NCI-H2227 (cell line): ENCODE data around the gene NRXN3.

ENCODE experiments used
- DNase-seq: peaks from one replicate; lab custom pipeline; 2025; ENCODE audit not compliant: unreplicated experiment; lab: John Stamatoyannopoulos, UW

The NRXN3 gene

DNA sequence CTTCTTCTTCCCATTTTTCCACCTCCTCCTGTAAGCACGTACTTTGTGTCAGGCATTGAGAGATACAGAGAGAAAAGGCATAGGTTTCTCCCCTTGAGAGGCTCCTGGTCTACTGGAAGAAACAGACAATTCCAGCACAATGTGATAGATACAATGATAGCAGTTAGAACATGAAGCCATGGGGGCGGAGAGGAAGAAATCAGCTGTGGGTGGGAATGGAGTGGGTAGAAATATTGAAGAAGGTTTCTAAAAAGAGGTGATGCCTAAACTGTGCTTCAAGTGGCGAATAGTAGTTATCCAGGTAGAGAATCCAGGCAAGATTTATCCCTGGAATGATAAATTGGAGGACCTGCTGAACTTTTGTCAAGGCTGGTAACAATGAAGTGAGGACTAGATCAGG lies 528.8 kb downstream of the NRXN3 start:
- DNase-seq = no peak

DNA sequence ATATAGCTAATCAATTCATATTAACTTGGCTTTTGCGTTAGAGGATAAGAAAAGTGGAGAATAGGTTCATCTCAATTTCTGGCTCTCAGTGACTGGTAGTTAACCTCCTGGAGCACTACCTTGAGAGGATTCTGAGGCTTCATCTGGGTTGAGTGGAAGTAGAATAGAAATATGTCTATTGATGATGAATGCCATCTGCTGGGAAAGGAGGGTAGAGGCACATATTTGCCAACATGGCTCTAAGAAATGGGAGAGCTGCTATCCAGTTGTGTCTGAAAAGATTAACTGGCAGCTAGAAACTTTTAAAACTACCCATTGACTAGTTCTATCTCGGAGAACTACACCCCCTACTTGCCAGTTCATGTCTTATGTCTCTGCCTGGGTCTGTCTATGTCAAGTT lies 530.1 kb downstream of the NRXN3 start:
- DNase-seq = peak; percentile 6

DNA sequence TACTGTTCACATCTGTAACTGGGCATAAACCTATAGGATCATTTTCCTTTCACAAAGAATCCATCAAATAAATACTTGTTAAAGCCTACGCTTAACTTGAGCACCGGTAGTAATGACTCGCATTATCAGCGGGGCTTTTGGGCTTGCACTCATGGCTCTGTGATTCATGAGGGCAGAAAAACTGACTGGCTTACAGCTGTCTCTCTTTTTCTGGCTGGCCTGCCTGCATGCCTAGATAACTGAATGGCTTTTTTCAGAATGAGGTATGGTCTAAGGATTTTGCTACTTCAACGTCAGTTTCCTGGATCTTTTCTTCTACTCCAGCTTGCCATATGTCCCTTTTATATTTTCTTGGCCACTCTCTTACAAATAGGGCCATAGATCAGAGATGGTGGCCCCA lies 531.1 kb downstream of the NRXN3 start:
- no peak for DNase-seq

DNA sequence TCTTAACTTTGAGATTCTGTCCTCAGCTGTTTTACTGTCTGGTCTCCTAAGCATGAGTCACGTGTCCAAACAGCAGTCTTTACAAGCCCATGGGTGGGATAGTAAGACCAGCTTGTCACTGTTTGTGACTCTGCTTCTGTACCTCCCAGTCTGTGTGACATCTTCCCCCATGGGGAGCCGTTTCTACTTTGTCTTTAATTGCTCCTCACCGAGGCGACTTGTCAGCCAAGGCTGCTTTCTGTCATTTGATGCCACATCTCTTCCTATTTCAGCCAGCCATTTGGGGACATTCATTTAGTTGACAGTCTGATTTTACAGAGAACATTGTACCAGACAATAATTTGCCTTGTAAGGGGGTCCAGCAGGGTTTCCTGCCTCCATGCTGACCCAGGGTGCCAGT lies 534.8 kb downstream of the NRXN3 start:
- DNase-seq = no peak

DNA sequence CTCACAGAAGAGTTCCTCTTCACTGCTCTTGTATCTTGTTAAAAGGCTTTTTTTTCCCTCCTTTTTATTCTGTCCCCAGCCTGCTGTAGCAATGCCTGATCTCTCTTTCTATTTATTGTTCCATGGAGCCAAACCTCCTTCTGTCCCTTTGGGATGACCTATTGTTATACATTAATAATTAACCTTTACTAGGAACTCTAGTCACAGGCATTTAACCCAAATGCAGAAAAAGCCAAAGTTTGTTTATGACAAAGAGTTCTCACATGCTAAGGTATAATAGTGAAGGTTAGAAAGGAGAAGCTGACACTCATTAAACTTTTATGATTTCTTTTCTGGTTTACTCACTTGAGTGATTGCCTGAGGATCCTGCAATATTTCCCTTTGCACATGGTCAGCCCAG lies 535.8 kb downstream of the NRXN3 start:
- no peak for DNase-seq

DNA sequence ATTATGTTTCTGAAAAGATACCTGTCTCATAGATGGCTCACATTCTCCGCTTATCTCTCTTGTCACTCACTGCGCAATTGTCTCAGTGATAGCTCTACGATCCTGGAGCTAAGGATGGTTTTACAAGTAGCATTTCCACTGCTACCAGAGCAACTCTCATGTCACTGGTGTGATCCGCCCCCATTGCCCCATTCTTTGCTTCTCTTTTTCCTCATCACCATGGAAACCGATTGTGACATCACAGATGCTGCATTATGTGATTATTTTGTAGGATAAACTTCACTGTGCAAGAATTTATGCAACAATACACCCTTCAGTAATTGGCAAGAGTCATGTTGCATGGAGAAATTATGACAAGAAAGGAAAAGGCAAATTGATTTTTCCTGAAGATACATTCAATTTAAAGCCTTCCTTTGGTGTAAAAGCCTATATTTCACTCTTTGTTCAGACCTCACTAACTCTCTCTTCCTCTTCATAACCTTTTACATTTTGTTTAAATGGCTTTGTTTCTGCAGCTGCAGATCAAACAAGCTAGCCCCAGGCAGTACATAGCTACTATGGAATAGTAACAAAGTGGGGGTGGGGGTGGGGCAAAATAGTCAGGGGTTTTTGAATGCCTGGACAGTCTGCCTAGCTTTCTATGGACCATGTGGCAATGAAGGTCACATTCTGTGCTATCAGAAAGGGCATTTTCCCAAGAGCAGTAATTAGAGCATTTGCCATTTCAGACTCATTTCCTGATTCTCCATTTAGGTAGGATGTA lies 539.8 kb downstream of the NRXN3 start:
- DNase-seq = no peak

DNA sequence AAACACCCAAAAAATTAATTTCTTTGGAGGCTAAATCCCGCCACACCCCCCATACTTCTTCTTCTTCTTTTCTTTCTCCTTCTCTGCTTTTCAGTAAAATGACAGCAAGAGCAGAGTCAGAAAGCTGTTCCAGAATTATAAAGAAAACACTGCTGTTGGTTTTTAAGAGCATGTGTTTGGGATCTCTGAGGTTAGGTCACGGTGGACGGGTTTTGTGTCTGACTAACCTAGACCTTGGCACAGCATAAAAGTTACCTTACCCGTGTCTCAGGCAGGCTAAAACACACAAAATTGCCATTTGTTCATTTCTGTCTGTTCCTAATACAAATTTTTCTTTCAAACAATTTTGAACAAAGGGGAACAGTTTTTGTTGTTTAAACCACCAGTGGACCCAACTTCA lies 540.8 kb downstream of the NRXN3 start:
- DNase-seq = no peak

DNA sequence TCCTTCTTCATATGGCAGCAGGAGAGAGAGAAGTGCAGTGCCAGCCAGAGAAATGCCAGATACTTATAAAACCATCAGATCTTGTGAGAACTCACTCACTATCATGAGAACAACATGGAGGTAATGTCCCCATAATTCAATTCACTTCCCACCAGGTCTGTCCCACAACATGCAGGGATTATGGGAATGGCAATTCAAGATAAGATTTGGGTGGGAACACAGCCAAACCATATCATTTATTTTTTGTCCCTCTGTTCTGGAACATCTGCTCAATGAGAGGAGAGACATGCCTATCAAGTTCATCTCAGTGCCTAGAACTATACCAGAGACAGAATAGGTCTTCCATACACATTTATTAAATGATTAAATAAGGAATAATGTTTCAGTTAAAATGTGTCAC lies 543.5 kb downstream of the NRXN3 start:
- no peak for DNase-seq

DNA sequence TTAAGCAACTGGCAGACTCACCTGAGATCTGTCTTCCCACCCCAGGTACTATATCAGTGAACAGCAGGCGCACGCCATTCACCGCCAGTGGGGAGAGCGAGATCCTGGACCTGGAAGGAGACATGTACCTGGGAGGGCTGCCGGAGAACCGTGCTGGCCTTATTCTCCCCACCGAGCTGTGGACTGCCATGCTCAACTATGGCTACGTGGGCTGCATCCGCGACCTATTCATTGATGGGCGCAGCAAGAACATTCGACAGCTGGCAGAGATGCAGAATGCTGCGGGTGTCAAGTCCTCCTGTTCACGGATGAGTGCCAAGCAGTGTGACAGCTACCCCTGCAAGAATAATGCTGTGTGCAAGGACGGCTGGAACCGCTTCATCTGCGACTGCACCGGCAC lies 544.5 kb downstream of the NRXN3 start:
- no peak for DNase-seq

DNA sequence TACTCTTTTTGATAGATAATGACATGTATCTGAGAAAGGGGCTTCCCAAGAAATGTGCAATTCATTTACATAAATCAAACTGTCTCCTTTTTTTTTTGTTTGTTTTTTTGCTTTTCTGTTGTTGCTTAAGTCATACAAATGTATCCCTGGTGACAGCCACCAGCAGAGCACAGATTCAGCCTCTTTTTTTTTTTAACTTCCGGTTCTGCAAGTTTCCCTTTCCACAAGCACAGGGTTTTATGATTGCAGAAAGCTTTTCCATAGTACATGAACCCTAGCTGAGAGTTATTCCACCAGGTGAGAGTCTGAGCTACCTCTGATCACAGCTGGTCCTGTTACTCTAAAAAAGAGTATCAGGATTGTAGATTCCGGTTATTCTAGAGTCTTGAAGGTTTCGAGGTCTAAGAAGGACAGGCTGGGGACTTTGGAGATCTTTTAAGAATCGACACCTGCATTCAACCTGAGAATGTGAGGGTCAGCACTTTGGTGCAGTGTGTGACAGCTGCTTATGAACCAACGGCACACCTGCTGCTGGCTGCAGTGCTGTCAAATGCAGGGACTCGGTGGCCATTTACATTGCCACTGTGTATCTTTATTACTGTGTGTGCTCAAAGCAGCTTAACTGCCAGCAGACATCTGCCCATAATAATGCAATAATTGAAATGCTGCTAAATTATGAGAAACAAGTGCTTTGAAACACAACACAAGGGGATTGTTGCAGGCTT lies 551.7 kb downstream of the NRXN3 start:
- DNase-seq = no peak

DNA sequence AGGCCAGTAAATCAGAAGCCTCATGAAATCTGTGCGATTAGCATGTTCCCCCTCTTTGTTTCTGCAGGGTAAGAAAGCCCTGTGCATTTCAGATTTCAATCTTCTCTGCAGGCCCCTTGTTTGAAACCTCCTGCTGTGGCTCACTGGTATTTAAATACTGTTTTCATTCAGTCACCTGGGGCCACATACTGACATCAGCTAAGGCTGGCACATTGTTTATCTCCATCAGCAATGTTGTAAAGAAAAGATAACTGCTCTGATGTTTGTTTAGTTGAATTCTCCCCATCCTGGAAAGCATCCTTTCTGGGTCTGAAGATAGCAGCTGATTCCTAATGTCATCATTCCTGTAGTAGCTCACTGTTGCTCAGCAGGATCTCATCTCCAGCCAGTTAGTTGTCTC lies 554.9 kb downstream of the NRXN3 start:
- peak; percentile 81 for DNase-seq

DNA sequence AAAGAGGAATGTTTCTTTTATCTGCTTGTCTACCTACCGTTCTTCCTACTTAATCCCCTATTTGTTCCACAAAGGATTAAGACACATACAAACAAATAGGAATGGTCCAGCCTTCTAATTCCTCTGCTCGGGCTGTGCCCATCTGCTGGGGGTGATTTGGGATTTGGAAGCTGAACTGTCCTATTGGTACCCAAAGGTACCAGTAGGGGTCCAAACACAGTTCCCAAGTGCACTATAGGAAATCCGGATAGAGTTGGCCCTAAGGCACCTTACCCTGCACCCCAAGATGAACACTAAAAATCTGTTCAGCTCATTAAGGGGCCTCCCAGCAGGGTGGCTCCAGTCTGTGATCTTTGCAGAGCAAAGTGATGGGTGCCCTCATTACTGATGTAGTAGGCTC lies 566.9 kb downstream of the NRXN3 start:
- no peak for DNase-seq

DNA sequence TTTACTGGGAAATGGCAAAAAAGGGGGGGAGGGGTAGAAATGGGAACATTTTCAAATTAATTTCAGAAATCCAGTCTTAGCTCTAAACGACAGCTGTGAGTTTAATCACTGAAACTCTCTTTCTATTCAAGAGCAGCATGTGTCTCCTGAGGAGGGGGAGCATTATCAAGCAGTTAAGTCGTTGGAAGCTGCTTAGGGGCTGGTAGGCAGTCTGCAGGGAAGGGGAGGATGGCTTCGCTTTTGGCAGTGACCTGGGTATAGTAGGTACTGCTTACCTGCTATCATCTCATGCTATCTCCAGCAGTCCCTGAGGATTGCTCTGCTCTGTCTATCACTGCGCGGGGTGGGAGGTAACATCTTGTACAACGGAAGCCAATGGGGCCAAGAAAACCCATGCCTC lies 567.4 kb downstream of the NRXN3 start:
- no peak for DNase-seq

DNA sequence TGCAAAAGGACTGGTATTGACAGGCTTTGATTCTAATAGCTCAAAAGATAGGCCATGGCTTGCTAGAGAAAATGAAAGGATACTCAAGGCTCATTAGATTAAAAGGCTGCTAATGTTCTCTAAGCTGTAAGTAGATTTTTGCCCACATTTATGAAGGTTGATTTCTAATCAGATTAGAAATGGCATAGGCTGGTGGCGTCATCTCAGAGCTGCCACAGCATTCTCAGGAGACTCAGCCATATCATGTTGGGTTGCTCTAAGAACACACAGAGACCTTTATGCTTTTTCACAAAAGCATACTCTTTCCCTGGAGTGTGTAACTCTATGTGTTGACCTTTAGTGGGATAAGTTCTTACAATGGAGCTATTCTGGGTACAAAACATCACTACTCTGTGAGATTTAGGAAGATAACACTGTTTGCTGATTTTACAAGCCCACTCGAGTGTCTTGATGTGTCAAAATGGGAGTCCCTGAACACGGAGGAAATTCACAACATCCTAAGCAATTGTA lies 576.0 kb downstream of the NRXN3 start:
- DNase-seq = no peak

DNA sequence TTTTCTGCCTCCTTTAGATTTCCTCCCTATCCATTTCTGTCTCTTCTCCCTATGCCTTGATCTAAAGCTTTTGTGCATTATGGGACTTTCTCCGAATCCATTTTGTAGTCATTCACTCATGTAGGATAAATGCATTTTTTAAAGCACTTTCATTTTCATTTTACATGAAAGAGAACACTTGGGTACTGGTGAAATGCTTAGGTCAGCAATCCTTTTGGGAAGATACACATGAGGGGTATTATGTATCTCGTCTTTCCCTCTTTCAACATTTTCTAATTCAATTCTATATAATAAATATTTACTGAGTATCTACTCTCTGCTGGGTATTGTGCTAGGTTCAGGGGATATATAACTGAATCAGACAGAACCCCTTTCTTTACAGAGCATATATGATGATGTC lies 577.6 kb downstream of the NRXN3 start:
- no peak for DNase-seq

DNA sequence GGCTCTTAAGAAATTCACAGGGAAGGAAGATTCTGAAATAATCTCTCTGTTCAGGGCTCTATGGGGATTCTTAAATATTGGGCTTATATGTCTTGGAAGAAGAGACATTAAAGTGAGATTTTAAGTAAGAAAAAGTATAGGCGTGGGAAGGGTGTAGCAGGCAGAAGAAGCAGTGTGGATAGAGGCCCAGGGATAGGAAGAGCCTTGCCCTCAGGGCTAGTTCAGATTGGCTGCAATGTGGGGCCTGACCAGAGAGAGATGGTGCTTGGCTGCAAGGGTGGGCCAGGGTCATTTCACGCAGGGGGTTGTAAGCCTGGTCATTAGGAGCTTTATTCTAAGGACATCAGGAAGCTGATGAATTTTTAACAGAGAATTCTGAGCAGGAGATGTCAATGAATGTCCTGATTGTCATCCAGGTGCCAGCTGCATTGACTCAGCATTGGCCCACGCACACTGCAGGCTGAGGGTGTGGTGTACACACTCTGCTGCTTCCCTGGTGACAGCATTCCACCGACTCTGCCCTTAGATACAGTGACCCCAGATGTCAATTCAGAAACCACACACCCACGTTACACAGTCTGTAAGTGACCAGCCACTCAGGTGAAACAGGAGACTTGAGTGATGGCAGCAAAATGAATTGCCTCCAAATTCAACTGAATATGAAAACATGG lies 582.5 kb downstream of the NRXN3 start:
- no peak for DNase-seq

DNA sequence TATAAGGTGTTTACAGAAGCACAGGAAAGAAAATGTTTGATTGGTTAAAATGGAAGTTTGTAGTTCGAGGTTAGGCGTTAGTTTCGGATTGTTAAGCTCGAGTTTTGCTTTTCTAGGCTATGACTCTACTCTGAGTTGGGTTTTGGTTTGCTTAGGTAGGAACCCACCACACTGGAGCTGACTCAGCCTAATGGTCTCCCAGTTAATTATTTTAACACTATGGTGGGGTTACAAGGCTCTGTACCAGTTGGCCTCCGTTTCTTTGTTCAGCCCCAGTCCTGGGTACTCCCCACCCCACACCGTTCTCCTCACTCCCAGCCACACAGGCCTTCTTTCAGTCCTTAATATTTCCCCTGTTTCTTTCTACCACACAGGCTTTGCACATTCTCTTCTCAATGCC lies 583.9 kb downstream of the NRXN3 start:
- DNase-seq = no peak

DNA sequence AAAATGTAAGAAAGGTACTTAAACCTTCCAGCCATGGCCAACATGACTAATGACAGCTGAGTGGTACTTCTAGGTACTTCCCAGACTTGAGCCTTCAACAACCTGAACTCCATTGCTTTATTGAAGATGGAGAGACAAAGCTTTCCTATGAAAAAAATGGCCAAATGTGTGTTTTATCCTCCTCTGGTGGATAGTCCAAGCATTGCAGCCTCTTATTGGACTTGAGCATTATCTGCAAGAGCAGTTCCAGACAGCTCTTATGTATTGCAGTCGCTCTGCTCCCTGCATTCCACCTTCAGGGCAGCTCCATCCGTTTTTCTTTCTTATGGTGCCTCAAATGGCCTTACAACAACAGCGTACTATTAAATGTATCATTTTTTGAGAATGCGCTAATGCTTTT lies 588.2 kb downstream of the NRXN3 start:
- DNase-seq = peak; percentile 84

DNA sequence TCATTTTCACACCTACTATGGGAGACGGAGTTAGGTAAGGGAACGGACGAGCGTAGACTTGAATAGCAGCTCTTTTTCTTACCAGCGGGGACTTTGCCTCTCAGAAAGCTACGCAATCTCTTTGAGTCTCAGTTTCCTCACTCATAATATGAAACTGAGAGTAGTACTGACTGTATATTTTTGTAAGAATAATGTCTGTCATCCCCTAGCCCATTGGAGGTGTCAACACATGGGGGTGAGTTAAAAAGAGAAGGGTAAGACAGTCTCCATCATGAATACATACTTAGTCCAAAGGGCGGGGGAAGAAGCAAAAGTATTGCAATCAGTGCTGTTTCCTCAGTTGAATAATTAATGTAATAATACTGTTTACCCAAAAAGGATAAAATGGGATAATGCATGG lies 592.2 kb downstream of the NRXN3 start:
- no peak for DNase-seq

DNA sequence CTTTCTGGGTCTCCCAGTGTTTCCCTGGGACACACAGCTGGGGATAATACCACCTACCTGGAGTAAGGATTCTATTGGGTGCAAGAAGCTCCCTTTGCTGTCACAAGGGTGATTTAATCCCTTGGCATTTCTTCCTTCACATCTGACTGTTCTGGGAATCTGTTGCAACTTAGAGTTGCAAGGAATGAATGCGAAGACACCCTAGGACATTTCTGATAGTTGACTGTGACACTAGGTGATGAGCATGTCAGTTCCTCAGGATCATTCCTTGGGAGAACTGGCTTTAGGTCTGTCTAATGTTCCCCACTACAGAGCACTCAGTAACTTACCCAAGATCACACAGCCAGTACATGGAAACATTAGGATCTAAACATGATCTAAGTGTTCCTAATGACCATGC lies 593.6 kb downstream of the NRXN3 start:
- DNase-seq = no peak

DNA sequence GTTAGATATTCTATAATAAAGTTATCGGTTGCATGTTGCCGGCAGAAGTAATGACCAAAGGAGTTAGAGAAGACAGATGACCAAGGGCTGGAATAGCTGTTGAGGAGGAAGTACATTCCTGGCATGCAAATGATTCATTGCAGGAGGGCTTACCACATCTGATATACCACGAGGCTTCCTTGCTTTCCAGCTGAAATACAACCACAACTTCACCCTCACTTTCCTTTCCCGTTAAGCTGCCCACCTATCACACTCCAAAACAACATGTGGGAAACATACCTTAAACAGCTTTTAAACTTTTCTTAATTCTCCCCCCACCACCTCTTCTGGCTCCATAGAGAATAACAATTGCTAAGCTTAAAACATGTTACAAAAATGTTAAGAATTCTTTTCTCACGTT lies 594.1 kb downstream of the NRXN3 start:
- no peak for DNase-seq

DNA sequence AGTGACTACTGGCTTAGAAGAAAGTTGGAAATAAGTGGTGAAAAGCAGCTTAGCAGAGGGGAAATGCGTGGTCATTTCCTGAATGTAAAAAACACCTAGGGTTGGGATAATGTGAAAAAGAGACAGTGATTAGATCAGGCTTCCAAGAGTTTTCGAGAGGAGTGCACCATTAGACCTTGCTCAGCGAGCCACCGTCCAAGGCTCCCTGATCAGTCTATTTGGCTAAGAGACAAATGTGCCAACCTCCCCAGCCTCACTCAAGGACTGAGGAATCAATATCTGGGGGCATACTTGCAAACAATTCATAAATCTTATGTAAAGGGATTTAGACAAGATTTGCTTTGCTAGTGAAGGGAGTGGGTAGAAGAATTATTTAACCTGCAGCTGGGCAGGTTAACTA lies 594.5 kb downstream of the NRXN3 start:
- DNase-seq = no peak
